Naive thymus-derived CD4-positive, alpha-beta T cell (primary cell): ENCODE data around the gene WTAP. TPM values are rescaled to one million over a fixed set of nuclear protein-coding genes. Genes with fewer than 3 reads are reported as not detected.

ENCODE experiments used
- ATAC-seq: fragments of 150-1000 bp; cut with Tn5 transposase; 2 replicates; pipeline ENCODE4 v1.10.0; 2021; ENCODE audit warnings: mild to moderate bottlenecking, moderate library complexity
- CTCF ChIA-PET: fragments of 350-600 bp; sonication (Branson Sonifier 250); formaldehyde crosslinking; loops from one replicate; lab custom pipeline; 2021; ENCODE audit warnings: antibody characterized with exemption; lab: Charles Lee
- POLR2A ChIA-PET: fragments of 350-600 bp; sonication (Branson Sonifier 250); formaldehyde crosslinking; loops from one replicate; lab custom pipeline; 2021; ENCODE audit warnings: antibody characterized with exemption, inconsistent platforms; lab: Charles Lee
- DNase-seq, 9 donors: peaks; one replicate each; pipeline versions ENCODE4 v3.0.0 to v3.0.0-alpha.2; 2020 to 2022; ENCODE audit warnings: mixed read lengths in 1 of 9
- H3K27ac ChIP-seq: one replicate; pipeline ENCODE4 v1.7.0; 2013; ENCODE audit warnings: mild to moderate bottlenecking, low read depth, low read length, moderate library complexity
- H3K27me3 ChIP-seq, 2 donors: one replicate each; pipeline ENCODE4 v1.7.0; 2013; ENCODE audit warnings: low read length in 2 of 2, mild to moderate bottlenecking in 2 of 2, moderate library complexity in 2 of 2; ENCODE audit not compliant: control insufficient read depth in 2 of 2, insufficient read depth in 2 of 2
- H3K36me3 ChIP-seq, 3 experiments: 1 replicate in 2 of 3; 2 replicates in 1 of 3; pipeline ENCODE4 v1.7.0; 2013; ENCODE audit warnings: low read length in 3 of 3, mild to moderate bottlenecking in 3 of 3, moderate library complexity in 1 of 3; ENCODE audit not compliant: insufficient read depth in 3 of 3, control insufficient read depth in 2 of 3
- H3K4me1 ChIP-seq, 2 donors: one replicate each; pipeline ENCODE4 v1.7.0; 2013; ENCODE audit warnings: low read length in 2 of 2, mild to moderate bottlenecking in 2 of 2, moderate library complexity in 1 of 2; ENCODE audit not compliant: control insufficient read depth in 2 of 2, insufficient read depth in 2 of 2
- H3K4me3 ChIP-seq: 2 replicates; pipeline ENCODE4 v1.7.0; 2013; ENCODE audit warnings: mild to moderate bottlenecking, low read length
- H3K9me3 ChIP-seq, 3 experiments: 1 replicate in 2 of 3; 2 replicates in 1 of 3; pipeline ENCODE4 v1.7.0; 2013; ENCODE audit warnings: low read length in 3 of 3; ENCODE audit not compliant: control insufficient read depth in 2 of 3
- H3K27ac Mint-ChIP-seq, 9 donors: one replicate each; pipeline ENCODE4 v1.8.0; 2020 to 2022; ENCODE audit warnings: mixed read lengths in 9 of 9, mild to moderate bottlenecking in 8 of 9, moderate library complexity in 5 of 9, inconsistent platforms in 2 of 9
- H3K27me3 Mint-ChIP-seq, 5 donors: one replicate each; pipeline ENCODE4 v1.8.0; 2021 to 2022; ENCODE audit warnings: mixed read lengths in 5 of 5, mild to moderate bottlenecking in 1 of 5
- H3K36me3 Mint-ChIP-seq, 5 donors: one replicate each; pipeline ENCODE4 v1.8.0; 2020 to 2022; ENCODE audit warnings: mixed read lengths in 5 of 5, mild to moderate bottlenecking in 3 of 5, inconsistent platforms in 1 of 5
- H3K4me1 Mint-ChIP-seq, 7 donors: one replicate each; pipeline ENCODE4 v1.8.0; 2020 to 2022; ENCODE audit warnings: mixed read lengths in 7 of 7, mild to moderate bottlenecking in 3 of 7, inconsistent platforms in 1 of 7
- H3K4me3 Mint-ChIP-seq, 10 donors: one replicate each; pipeline ENCODE4 v1.8.0; 2020 to 2022; ENCODE audit warnings: mild to moderate bottlenecking in 10 of 10, mixed read lengths in 10 of 10, moderate library complexity in 6 of 10, inconsistent platforms in 2 of 10
- H3K9me3 Mint-ChIP-seq, 11 donors: one replicate each; pipeline ENCODE4 v1.8.0; 2020 to 2022; ENCODE audit warnings: mixed read lengths in 11 of 11, mild to moderate bottlenecking in 4 of 11, inconsistent platforms in 1 of 11, moderate library complexity in 1 of 11
- intact Hi-C, 2 donors: fragments of 100-400 bp; cut with micrococcal nuclease; formaldehyde crosslinking; loops; one replicate each; pipeline ENCODE4 v1.15.1; 2023
- polyA plus RNA-seq, 2 donors: library from polyadenylated mRNA; unstranded; fragments of 300-500 nt; fragmentation: Illumina TruSeq; gene quantifications; one replicate each; pipeline ENCODE4 v1.2.3, GENCODE V29; 2021
- total RNA-seq, 6 experiments: library from RNA in 5 of 6; stranded (reverse) in 5 of 6; gene quantifications; 1 replicate in 5 of 6; 2 replicates in 1 of 6; pipeline ENCODE4 v1.2.3 and lab custom pipeline; 2021 to 2026

WTAP gene
- total and polyA plus RNA-seq, 7 experiments from 2014 or later, result 117 to 152 (median 133) TPM

DNA sequence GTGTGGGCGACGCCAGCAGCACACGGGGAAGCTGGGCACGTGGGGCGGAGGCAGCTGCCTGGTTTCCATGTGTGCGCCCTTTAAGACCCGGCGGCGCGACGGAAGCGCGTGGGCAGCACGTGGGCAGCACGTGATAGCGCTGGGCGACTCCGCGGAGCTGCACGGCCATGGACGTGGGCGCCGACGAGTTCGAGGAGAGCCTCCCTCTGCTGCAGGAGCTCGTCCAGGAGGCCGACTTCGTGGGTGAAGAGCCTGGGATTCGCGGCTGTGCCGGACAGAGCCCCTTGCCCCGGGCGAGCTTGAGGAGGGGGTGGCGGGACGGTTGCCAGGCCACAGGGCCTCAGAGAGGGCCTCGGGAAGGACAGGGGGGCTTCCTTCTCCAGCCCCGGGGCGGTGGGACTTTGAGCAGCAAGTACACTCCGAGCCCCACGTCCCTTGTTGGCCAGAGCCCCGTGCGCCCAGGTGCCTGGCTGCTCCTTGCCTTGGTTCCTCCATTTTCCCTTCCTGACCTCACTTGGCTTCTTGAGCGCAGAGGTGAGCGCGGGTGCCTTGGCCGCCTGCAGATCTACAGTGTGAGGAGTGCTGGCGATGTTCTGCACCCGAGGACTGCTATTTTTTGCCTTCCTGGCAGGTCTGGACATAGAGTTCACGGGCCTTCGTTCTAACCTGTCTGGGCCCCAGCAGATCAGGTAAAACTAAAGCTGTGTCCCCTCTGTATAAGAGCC is 73.0 kb downstream of the WTAP start, which contains the start of gene PNLDC1:
TSS of gene PNLDC1 (plus strand) at position 136 of the 725 bp plus-strand sequence. CDS start at position 168, 32 bp downstream.
- no peak within 1 kb of the TSS for H3K4me3 Mint-ChIP-seq
- peak within 1 kb of the TSS in 3 of 9 donors; percentile 27 to 56 (median 50) for H3K27ac Mint-ChIP-seq
- intact Hi-C loops, result no loop called here
- no peaks in the 10 kb centered on the region for H3K27me3 ChIP-seq
- no peak within 1 kb of the TSS for H3K27ac ChIP-seq
- H3K36me3 Mint-ChIP-seq, result peaks cover 9 to 22% (median 11%) of the 10 kb centered on the region in 5 donors
- DNase-seq (no peak), ATAC-seq (no peak)
- no peaks in the 10 kb centered on the region for H3K9me3 ChIP-seq
- no peaks in the 10 kb centered on the region for H3K4me1 ChIP-seq
- no peak within 1 kb of the TSS for H3K4me3 ChIP-seq
- CTCF ChIA-PET, result no interaction called here
- H3K27me3 Mint-ChIP-seq, result no peaks in the 10 kb centered on the region
- peaks cover 14 to 41% (median 19%) of the 10 kb centered on the region in 3 experiments for H3K36me3 ChIP-seq
- POLR2A ChIA-PET, result interaction anchor here (0.8 to 2.2 kb wide), 3 partner anchors 10 to 52 kb away, joined by 3 to 8 read pairs (median 4); partner anchors contain the start of genes MRPL18 and TCP1
- H3K9me3 Mint-ChIP-seq, result no peaks in the 10 kb centered on the region
- peaks cover 3 to 25% (median 17%) of the 10 kb centered on the region in 7 donors for H3K4me1 Mint-ChIP-seq

DNA sequence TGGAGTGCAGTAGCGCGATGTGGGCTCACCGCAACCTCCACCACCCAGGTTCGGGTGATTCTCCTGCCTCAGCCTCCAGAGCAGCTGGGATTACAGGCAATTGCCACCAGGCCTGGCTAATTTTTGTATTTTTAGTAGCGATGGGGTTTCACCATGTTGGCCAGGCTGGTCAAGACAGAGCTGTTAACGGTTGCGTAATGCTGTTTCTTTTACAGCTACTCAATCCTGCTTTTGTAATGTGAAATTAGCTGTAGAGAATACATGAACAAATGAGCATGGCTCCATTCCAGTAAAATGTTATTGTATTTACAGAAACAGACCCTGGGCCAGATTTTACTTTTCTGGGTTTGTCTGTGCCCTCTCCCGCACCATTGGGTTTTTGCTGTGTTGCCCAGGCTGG is 74.6 kb downstream of the WTAP start:
- intact Hi-C loops, result no loop called here
- CTCF ChIA-PET, result no interaction called here

GRCh38 chr6:159804504-159804903 is 77.2 kb downstream of the WTAP start:
- DNase-seq (no peak), ATAC-seq (no peak)
- H3K27me3 Mint-ChIP-seq, result no peaks in the 10 kb centered on the region
- Histone ChIP-seq H3K27me3 (no peaks in the 10 kb centered on the region), H3K4me1 (no peaks in the 10 kb centered on the region), H3K4me3 (no peak overlapping the region), H3K9me3 (no peaks in the 10 kb centered on the region), H3K36me3 (peaks cover 0 to 8% (median 0%) of the 10 kb centered on the region in 3 experiments), H3K27ac (no peak overlapping the region)
- H3K27ac Mint-ChIP-seq, result no peak overlapping the region
- H3K9me3 Mint-ChIP-seq, result no peaks in the 10 kb centered on the region
- peaks cover 0 to 12% (median 9%) of the 10 kb centered on the region in 5 donors for H3K36me3 Mint-ChIP-seq
- H3K4me3 Mint-ChIP-seq, result no peak overlapping the region
- H3K4me1 Mint-ChIP-seq, result peaks cover 0 to 2% (median 0%) of the 10 kb centered on the region in 7 donors
- intact Hi-C loops, result no loop called here
- ChIA-PET CTCF (no interaction called here), POLR2A (interaction anchor here (1.1 kb wide), 1 partner anchor 15 kb away, joined by 6 read pairs; the partner anchor contains the start of genes MRPL18 and TCP1)

More for the DNA sequence above, 74.6 kb downstream of the WTAP start:
- H3K4me1 Mint-ChIP-seq, result peaks cover 0 to 17% (median 9%) of the 10 kb centered on the region in 7 donors
- no peaks in the 10 kb centered on the region for H3K27me3 ChIP-seq
- POLR2A ChIA-PET, result interaction anchor here (1.0 to 1.7 kb wide), 2 partner anchors 9 to 12 kb away, joined by 3 to 4 read pairs; partner anchors contain the start of gene MRPL18
- H3K36me3 ChIP-seq, result peaks cover 14 to 33% (median 19%) of the 10 kb centered on the region in 3 experiments
- H3K4me1 ChIP-seq, result no peaks in the 10 kb centered on the region
- H3K36me3 Mint-ChIP-seq, result peaks cover 9 to 22% (median 11%) of the 10 kb centered on the region in 5 donors
- no peaks in the 10 kb centered on the region for H3K9me3 ChIP-seq
- H3K4me3 ChIP-seq, result no peak overlapping the region
- no peaks in the 10 kb centered on the region for H3K9me3 Mint-ChIP-seq
- no peak overlapping the region for H3K27ac Mint-ChIP-seq
- DNase-seq (no peak), ATAC-seq (no peak)
- no peaks in the 10 kb centered on the region for H3K27me3 Mint-ChIP-seq
- no peak overlapping the region for H3K4me3 Mint-ChIP-seq
- no peak overlapping the region for H3K27ac ChIP-seq

DNA sequence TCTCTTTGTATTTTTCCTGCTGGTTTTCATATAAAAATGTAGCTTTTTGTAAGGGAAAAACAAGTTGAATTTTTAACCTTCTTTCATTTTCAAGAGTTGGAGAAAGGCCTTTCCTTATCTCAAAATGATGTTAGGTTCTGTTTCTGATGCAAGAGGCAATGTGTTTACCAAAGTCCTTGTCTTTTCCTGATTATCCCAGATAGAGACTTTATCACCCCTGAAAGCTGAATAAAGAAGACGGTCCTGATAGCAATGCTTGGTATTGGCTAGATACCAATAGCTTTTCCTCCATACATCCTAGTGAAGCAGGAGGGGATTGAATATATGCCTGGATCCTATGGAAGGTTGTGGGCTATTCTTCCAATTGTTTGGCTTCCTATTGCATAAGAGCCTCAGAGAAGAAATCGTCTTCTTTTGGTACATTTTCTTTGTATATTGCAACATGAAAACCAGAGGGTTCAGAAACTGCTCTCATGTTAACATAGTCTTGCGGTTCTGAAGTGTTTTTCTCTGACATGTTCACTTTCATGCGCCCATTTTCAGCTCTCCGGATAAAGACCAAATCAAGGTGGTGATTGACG is 78.2 kb downstream of the WTAP start:
- intact Hi-C loops, result no loop called here
- peaks cover 0 to 11% (median 5%) of the 10 kb centered on the region in 5 donors for H3K36me3 Mint-ChIP-seq
- H3K9me3 Mint-ChIP-seq, result no peaks in the 10 kb centered on the region
- ATAC-seq (no peak), DNase-seq (no peak)
- no peak overlapping the region for H3K27ac ChIP-seq
- no peaks in the 10 kb centered on the region for H3K27me3 Mint-ChIP-seq
- H3K4me1 ChIP-seq, result no peaks in the 10 kb centered on the region
- H3K4me1 Mint-ChIP-seq, result peaks cover 0 to 2% (median 0%) of the 10 kb centered on the region in 7 donors
- ChIA-PET CTCF (no interaction called here), POLR2A (interaction anchor here (1.1 kb wide), 1 partner anchor 16 kb away, joined by 6 read pairs; the partner anchor contains the start of genes MRPL18 and TCP1)
- H3K36me3 ChIP-seq, result no peaks in the 10 kb centered on the region
- no peak overlapping the region for H3K27ac Mint-ChIP-seq
- H3K9me3 ChIP-seq, result no peaks in the 10 kb centered on the region
- no peaks in the 10 kb centered on the region for H3K27me3 ChIP-seq
- no peak overlapping the region for H3K4me3 Mint-ChIP-seq
- no peak overlapping the region for H3K4me3 ChIP-seq

Other genes starting within 250 kb of the WTAP start
- 100 to 1,000 TPM in 4 of 5 experiments, 10 to 100 TPM in 1; 80.2 to 306 (median 105) TPM for gene SOD2, start 34.3 kb upstream of the WTAP start, total RNA-seq
- gene SOD2, start 34.3 kb upstream of the WTAP start, polyA plus RNA-seq, result 100 to 1,000 TPM; 114 to 128 TPM
- 10 to 100 TPM; 18.5 to 53.9 (median 28.0) TPM for gene ACAT2, start 34.5 kb downstream of the WTAP start, total RNA-seq
- 10 to 100 TPM; 29.1 to 43.1 TPM for gene ACAT2, start 34.5 kb downstream of the WTAP start, polyA plus RNA-seq
- 100 to 1,000 TPM; 147 to 225 (median 154) TPM for gene TCP1, start 62.1 kb downstream of the WTAP start, total RNA-seq
- 100 to 1,000 TPM in 1 of 2 donors, 10 to 100 TPM in 1; 63.3 to 111 TPM for gene TCP1, start 62.1 kb downstream of the WTAP start, polyA plus RNA-seq
- 10 to 100 TPM; 18.8 to 67.9 (median 39.4) TPM for gene MRPL18, start 63.0 kb downstream of the WTAP start, total RNA-seq
- 100 to 1,000 TPM in 1 of 2 donors, 10 to 100 TPM in 1; 90.3 to 122 TPM for gene MRPL18, start 63.0 kb downstream of the WTAP start, polyA plus RNA-seq
- 1 to 10 TPM in 1 of 5 experiments, under 1 TPM in 2, not detected in 2; 0.73 to 1.4 (median 0.97) TPM for gene PNLDC1, start 72.8 kb downstream of the WTAP start, total RNA-seq
- not detected for gene PNLDC1, start 72.8 kb downstream of the WTAP start, polyA plus RNA-seq
- gene MAS1, start 163.5 kb downstream of the WTAP start, total RNA-seq, result not detected
- not detected for gene MAS1, start 163.5 kb downstream of the WTAP start, polyA plus RNA-seq
- gene IGF2R, start 241.6 kb downstream of the WTAP start, total RNA-seq, result 10 to 100 TPM; 59.1 to 79.2 (median 74.2) TPM
- 10 to 100 TPM in 1 of 2 donors, 1 to 10 TPM in 1; 8.7 to 18.9 TPM for gene IGF2R, start 241.6 kb downstream of the WTAP start, polyA plus RNA-seq